Loucy (cell line): ENCODE measurements around the gene PANX2.

Source experiments
- H2AFZ ChIP-seq: fragments of 200-600 bp; sonication (generic); 2 replicates; pipeline ENCODE4 v1.6.0; 2016; ENCODE audit warnings: antibody characterized with exemption, mild to moderate bottlenecking, low read length, moderate library complexity
- H3F3A ChIP-seq: fragments of 200-600 bp; 2 replicates; pipeline ENCODE4 v1.6.0; 2016; ENCODE audit warnings: antibody characterized with exemption, low read depth, mild to moderate bottlenecking
- H3K27me3 ChIP-seq: fragments of 200-600 bp; sonication (generic); 2 replicates; pipeline ENCODE4 v1.6.1; 2014; ENCODE audit warnings: low read length, mild to moderate bottlenecking; ENCODE audit not compliant: insufficient read depth, poor library complexity, severe bottlenecking
- H3K36me3 ChIP-seq: fragments of 200-600 bp; sonication (generic); 2 replicates; pipeline ENCODE4 v1.6.1; 2016; ENCODE audit warnings: low read length; ENCODE audit not compliant: insufficient read depth
- H3K4me1 ChIP-seq: fragments of 200-600 bp; sonication (generic); 2 replicates; pipeline ENCODE4 v1.5.1; 2014; ENCODE audit warnings: low read length, mild to moderate bottlenecking; ENCODE audit not compliant: insufficient read depth, poor library complexity, severe bottlenecking
- H3K4me2 ChIP-seq: fragments of 200-600 bp; sonication (generic); 2 replicates; pipeline ENCODE4 v1.6.0; 2014; ENCODE audit warnings: antibody characterized with exemption, low read length, low read depth, mild to moderate bottlenecking; ENCODE audit not compliant: poor library complexity, severe bottlenecking
- H3K4me3 ChIP-seq: fragments of 200-600 bp; sonication (generic); 2 replicates; pipeline ENCODE4 v1.5.1; 2014; ENCODE audit warnings: low read length, mild to moderate bottlenecking, mixed read lengths; ENCODE audit not compliant: poor library complexity, severe bottlenecking
- H3K79me2 ChIP-seq: fragments of 200-600 bp; sonication (generic); 2 replicates; pipeline ENCODE4 v1.6.1; 2014; ENCODE audit warnings: low read length; ENCODE audit not compliant: insufficient read depth
- H3K9ac ChIP-seq: fragments of 200-600 bp; sonication (generic); 2 replicates; pipeline ENCODE4 v1.6.0; 2014; ENCODE audit warnings: mild to moderate bottlenecking, low read depth, low read length, moderate library complexity; ENCODE audit not compliant: poor library complexity, severe bottlenecking
- H3K9me2 ChIP-seq: fragments of 200-600 bp; sonication (generic); replicated peaks from 2 replicates; pipeline ENCODE4 v1.6.1; 2016; ENCODE audit warnings: low read depth, low read length, mixed read lengths
- H3K9me3 ChIP-seq: fragments of 200-600 bp; sonication (generic); 2 replicates; pipeline ENCODE4 v1.6.1; 2014; ENCODE audit warnings: mild to moderate bottlenecking, antibody characterized with exemption, low read length, low read depth; ENCODE audit not compliant: insufficient read depth
- H4K20me1 ChIP-seq: fragments of 200-600 bp; sonication (generic); 2 replicates; pipeline ENCODE4 v1.6.0; 2014; ENCODE audit warnings: antibody characterized with exemption, low read length, mild to moderate bottlenecking; ENCODE audit not compliant: insufficient read depth, poor library complexity, severe bottlenecking
- EZH2phosphoT487 ChIP-seq: fragments of 200-600 bp; IDR thresholded peaks from 2 replicates; pipeline ENCODE4 v1.6.1; 2018; ENCODE audit warnings: antibody characterized with exemption, mild to moderate bottlenecking, moderate library complexity, borderline replicate concordance
- TF ChIP-seq, protein P1 (sequence below): fragments of 200-600 bp; sonication (generic); conservative IDR thresholded peaks from 2 replicates; pipeline ENCODE4 v1.5.1; 2014; ENCODE audit warnings: mild to moderate bottlenecking, antibody characterized with exemption, low read length

The PANX2 gene

GRCh38 chr22:50218153-50218995, 47.8 kb downstream of the PANX2 start:
- Histone ChIP-seq H3K4me2 (no peak overlapping the region), H2AFZ (no peak overlapping the region), H3K9me2 (no peaks in the 10 kb centered on the region), H3K79me2 (no peaks in the 10 kb centered on the region), H3K27me3 (no peaks in the 10 kb centered on the region), H3K4me1 (no peaks in the 10 kb centered on the region), H3K9ac (no peak overlapping the region), H3K4me3 (no peak overlapping the region), H4K20me1 (no peaks in the 10 kb centered on the region), H3K9me3 (no peaks in the 10 kb centered on the region), H3F3A (no peaks in the 10 kb centered on the region), H3K36me3 (peaks cover 72% of the 10 kb centered on the region; the same call in 1 of the 2 replicates)
- TF ChIP-seq, protein P1, sequence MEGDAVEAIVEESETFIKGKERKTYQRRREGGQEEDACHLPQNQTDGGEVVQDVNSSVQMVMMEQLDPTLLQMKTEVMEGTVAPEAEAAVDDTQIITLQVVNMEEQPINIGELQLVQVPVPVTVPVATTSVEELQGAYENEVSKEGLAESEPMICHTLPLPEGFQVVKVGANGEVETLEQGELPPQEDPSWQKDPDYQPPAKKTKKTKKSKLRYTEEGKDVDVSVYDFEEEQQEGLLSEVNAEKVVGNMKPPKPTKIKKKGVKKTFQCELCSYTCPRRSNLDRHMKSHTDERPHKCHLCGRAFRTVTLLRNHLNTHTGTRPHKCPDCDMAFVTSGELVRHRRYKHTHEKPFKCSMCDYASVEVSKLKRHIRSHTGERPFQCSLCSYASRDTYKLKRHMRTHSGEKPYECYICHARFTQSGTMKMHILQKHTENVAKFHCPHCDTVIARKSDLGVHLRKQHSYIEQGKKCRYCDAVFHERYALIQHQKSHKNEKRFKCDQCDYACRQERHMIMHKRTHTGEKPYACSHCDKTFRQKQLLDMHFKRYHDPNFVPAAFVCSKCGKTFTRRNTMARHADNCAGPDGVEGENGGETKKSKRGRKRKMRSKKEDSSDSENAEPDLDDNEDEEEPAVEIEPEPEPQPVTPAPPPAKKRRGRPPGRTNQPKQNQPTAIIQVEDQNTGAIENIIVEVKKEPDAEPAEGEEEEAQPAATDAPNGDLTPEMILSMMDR, result no peak
- TF ChIP-seq EZH2phosphoT487, result no peak

DNA sequence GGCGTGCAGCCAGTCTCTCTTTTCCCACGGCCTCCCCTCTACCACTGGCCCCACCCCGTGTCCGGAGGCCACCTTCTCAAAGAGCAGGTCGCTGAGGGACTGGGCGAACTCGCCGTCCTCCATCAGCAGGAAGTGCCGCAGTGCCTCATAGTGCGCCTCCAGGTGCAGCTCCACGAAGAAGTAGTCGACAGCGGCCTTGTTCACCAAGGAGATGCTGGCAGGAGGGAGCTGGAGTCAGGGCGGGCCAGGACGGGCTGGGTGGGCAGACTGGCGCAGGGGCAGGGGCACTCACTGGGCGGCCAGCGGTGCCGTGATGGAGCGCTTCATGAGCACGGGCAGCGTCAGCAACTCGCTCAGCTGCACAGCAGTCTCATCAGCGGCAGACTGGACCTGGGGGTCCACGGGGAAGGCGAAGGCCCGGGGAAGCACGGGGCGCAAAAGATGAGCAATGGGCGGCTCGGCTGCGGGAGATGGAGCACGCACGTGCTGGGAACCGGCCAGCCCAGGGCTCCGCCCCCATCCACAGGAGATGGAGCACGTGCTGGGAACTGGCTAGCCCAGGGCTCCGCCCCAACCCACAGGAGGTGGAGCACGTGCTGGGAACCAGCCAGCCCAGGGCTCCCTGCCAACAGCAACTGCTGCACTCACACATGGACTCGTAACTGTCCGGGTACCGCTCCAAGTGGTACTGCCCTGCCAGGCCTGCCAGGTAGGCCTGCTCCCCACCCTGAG, 48.6 kb downstream of the PANX2 start:
- no peak for TF ChIP-seq EZH2phosphoT487
- TF ChIP-seq, protein P1, result no peak
- H3K27me3 ChIP-seq, result no peaks in the 10 kb centered on the region
- no peaks in the 10 kb centered on the region for H3K4me1 ChIP-seq
- H3K4me2 ChIP-seq, result no peak overlapping the region
- no peak overlapping the region for H3K9ac ChIP-seq
- H3F3A ChIP-seq, result no peaks in the 10 kb centered on the region
- no peaks in the 10 kb centered on the region for H3K79me2 ChIP-seq
- no peaks in the 10 kb centered on the region for H3K9me3 ChIP-seq
- H4K20me1 ChIP-seq, result no peaks in the 10 kb centered on the region
- no peaks in the 10 kb centered on the region for H3K9me2 ChIP-seq
- H3K36me3 ChIP-seq, result peaks cover 75% of the 10 kb centered on the region; the same call in 1 of the 2 replicates
- H3K4me3 ChIP-seq, result no peak overlapping the region
- no peak overlapping the region for H2AFZ ChIP-seq

DNA sequence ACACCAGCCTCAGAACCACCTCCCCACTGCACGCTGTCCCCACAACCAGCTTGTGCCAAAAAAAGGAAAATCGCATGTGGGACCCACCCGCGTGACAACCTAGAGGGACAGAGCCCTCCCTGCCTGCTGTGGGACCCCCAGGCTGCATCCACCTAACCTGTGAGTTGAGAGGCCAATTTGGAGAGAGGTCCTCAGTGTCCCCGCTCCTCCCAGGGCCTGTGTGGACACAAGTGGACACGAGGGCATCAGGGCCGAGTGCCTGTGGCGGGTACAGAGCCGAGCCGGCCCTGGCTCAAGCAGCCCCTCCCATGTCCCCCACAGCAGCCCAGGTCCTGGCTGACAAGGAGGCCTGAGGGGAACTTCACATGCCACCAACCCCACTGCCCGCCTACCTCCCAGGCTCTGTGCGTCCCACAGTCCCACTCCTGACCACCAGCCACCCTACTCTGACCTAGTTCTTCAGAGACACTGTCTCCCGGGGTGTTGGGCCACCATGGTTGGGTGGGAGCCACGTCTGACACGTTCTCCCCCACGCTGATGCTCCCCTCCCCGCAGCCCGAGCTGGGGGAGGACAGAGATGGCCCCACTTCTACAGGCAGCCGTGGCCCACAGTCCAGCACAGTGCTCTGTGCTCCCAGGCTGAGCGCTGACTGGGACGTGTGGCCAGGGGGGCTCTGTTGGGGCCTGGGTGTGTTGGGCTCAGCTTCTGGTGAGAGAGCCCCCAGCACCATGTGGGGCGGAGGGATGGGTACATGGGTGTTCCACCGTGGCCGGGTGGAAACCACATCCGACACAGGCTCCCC, 49.5 kb downstream of the PANX2 start:
- no peaks in the 10 kb centered on the region for H3K27me3 ChIP-seq
- TF ChIP-seq, protein P1, result no peak
- TF ChIP-seq EZH2phosphoT487, result no peak
- no peaks in the 10 kb centered on the region for H3K79me2 ChIP-seq
- no peak overlapping the region for H3K9ac ChIP-seq
- no peaks in the 10 kb centered on the region for H4K20me1 ChIP-seq
- peaks cover 78% of the 10 kb centered on the region; the same call in 1 of the 2 replicates for H3K36me3 ChIP-seq
- no peaks in the 10 kb centered on the region for H3F3A ChIP-seq
- H3K9me2 ChIP-seq, result no peaks in the 10 kb centered on the region
- no peaks in the 10 kb centered on the region for H3K4me1 ChIP-seq
- H3K9me3 ChIP-seq, result no peaks in the 10 kb centered on the region
- H3K4me3 ChIP-seq, result no peak overlapping the region
- no peak overlapping the region for H2AFZ ChIP-seq
- H3K4me2 ChIP-seq, result no peak overlapping the region
